Left lobe of liver (tissue), 2 donors: Measurements from ENCODE around the gene DDX23. TPM values are rescaled to one million over a fixed set of nuclear protein-coding genes. Genes with fewer than 3 reads are reported as not detected.
"Not testable (repeated sequence)": the region's sequence is repeated elsewhere in the genome, so short reads cannot be mapped to it uniquely, and the experiment has no call there.

Experiments used
- ATAC-seq: fragments of 200-7000 bp; cut with Tn5 transposase; one replicate; pipeline ENCODE4 v1.9.1; 2020; ENCODE audit warnings: mild to moderate bottlenecking, moderate library complexity
- DNase-seq: peaks from one replicate; pipeline ENCODE4 v3.0.0-alpha.2; 2020; ENCODE audit warnings: low spot score
- total RNA-seq: library from RNA; stranded (reverse); gene quantifications from one replicate; pipeline ENCODE4 v1.2.1, GENCODE V29; 2021
- donor health status: DM: no; HTN: no; CAD: no; lungs with moderate emphysema.
- donor health status: DM: no; HTN: yes; CAD: no.

Gene DDX23
- 33.3 TPM for total RNA-seq

- DNase-seq = peak; percentile 95
Measured at GRCh38 chr12:48851883-48852733, at the start of gene DDX23. TSS of gene DDX23 (minus strand) at chr12:48852163. CDS start at chr12:48845782, 6,381 bp downstream.

GRCh38 chr12:48901278-48901677 is 49.3 kb upstream of the DDX23 start:
- ATAC-seq (no peak), DNase-seq (no peak)

More at GRCh38 chr12:48851883-48852733, at the start of gene DDX23:
- peak; percentile 95 for ATAC-seq

GRCh38 chr12:48899651-48900050 is 47.7 kb upstream of the DDX23 start:
- DNase-seq = no peak

DNA sequence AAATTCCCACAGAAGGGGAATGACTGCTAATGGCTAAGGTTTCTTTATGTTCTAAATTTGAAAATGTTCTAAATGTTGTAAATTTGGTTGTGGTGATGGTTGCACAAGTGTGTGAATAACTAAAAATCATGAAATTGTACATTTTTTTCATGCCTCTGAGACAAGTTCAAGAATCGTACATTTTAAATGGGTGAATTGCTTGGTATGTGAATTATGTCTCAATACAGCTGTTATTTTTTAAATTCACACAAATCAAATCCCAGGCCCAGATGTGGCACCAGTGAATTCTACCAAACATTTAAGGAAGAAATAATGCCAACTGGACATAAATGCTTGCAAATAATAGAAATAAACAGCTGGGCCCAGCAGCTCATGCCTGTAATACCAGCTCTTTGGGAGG is 42.3 kb upstream of the DDX23 start:
- ATAC-seq (no peak), DNase-seq (no peak)

More at GRCh38 chr12:48899651-48900050, 47.7 kb upstream of the DDX23 start:
- no peak for ATAC-seq

DNA sequence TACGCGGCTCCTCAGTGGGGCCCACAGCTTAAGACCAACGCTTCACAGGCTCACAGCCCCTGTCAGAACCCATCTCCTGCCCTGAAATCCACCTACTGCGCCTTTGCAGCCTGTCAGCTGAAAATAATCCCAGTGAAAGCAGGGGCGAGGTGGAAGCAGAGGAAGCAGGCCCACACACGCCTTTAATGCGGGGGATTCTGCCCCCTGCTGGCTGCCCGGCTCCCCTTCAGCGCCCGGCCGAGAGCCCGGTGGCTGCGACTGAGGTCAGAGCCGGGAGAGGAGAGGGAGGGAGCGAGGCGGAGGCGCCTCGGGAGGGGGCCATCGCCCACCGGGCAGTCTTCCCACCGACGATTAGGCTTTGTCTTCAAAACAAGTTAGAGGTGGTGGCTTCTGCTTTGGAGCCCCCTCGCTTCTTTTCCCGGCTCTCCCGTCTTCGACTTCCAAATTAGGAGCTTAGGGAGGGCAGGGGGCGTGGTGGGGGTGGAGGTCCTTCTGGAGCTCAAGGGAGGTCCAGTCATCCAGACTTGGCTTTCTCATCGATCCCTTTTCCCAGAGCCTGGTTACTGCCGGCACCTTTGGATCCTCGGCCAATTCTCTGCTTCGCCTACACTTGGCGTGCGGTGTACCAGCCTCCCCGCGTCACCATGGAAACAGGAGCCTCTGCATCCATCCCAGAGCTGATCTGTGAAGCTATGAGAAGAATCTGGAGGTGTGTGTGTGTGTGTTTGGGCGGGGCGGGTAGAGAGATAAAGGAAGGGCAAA is 38.9 kb upstream of the DDX23 start:
- peak; percentile 84 for DNase-seq

DNA sequence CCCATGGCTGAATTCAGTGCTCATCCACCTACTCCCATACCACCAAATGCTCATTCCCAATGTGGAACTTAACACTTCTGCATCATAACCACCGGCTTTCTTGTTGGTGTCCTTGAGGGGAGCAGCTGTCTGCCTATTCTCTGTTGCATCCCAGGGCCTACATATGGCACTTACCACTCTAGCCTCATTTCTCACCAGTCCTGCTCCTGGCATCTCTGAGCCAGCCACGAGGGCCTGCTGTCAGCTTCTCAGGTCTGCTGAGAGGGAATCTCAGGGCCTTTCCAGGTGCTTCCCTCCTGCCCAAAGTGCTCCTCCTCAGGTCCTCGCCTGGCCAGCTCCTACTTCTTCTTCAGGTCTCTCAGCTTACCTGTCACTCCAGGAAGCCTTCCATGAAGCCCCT is 37.7 kb upstream of the DDX23 start:
- ATAC-seq (no peak), DNase-seq (no peak)

More for the DNA sequence above, 38.9 kb upstream of the DDX23 start:
- peak; percentile 99 for ATAC-seq

- DNase-seq (peak; percentile 78), ATAC-seq (peak; percentile 88)
Measured at GRCh38 chr12:48883305-48884161, 31.6 kb upstream of the DDX23 start.

GRCh38 chr12:48882972-48883304 is 31.0 kb upstream of the DDX23 start:
- DNase-seq = no peak
- peak; percentile 14 for ATAC-seq

DNA sequence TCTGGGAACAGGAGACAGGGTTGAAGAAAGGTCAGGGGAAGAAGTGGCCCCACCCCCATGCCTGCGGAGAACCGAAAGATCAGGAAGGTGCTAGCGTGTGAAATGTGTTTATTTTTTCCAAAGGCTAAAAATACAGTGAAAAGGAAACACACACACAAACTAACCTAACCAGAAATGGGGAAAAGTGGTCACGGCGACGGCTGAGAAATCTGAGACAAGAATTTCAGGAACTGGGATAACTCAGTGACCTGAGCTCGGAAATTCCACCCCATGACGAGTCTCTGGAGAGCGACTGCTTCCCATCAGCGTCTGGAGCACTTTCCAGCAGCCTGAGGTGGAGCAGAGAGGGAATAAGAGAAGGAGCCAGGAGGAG is 30.3 kb upstream of the DDX23 start:
- no peak for ATAC-seq
- no peak for DNase-seq

- DNase-seq (no peak), ATAC-seq (no peak)
Measured at GRCh38 chr12:48881686-48882314, 29.8 kb upstream of the DDX23 start.

DNA sequence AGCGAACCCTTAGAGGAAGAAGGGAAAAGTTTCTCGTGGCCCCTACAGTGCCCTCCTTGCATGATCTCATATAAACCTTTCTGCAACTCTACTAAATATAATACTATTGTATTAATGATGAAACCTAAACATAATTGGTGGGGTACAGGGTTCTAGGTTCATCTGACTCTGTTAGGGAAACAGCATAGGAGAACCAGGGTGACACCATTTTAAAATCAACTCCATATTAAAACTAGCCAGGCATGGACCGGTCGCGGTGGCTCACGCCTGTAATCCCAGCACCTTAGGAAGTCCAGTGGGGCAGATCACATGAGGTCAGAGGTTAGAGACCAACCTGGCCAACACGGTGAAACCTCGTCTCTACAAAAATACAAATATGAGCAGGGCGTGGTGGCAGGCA is 28.7 kb upstream of the DDX23 start:
- DNase-seq (no peak), ATAC-seq (no peak)

- ATAC-seq = peak; percentile 82
Measured at GRCh38 chr12:48878548-48878947, 26.6 kb upstream of the DDX23 start.

DNA sequence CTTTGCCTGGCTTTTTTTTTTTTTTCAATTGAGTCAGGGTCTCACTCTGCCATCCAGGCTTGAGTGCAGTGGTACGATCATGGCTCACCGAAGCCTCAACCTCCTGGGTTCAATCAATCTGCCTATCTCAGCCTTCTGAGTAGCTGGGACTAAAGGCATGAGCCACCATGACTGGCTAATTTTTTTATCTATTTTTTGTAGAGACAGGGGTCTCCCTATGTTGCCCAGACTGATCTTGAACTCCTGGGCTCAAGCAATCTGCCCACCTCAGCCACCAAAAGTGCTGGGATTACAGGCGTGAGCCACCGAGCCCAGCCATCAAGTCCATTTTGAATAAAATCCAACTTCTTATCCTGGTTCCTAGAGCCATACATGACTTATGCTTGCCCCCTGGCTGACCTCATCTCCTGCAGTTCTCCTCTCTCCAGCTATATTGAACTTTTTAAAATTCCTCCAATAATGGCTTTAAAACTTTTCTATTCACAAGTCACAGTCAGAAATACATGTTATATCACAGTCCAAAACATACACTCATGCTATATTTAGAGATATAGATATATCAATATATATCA is 24.1 kb upstream of the DDX23 start:
- ATAC-seq (no peak), DNase-seq (no peak)

More at GRCh38 chr12:48878548-48878947, 26.6 kb upstream of the DDX23 start:
- peak; percentile 79 for DNase-seq

GRCh38 chr12:48873534-48873933 is 21.6 kb upstream of the DDX23 start:
- ATAC-seq, DNase-seq: not testable (repeated sequence)

DNA sequence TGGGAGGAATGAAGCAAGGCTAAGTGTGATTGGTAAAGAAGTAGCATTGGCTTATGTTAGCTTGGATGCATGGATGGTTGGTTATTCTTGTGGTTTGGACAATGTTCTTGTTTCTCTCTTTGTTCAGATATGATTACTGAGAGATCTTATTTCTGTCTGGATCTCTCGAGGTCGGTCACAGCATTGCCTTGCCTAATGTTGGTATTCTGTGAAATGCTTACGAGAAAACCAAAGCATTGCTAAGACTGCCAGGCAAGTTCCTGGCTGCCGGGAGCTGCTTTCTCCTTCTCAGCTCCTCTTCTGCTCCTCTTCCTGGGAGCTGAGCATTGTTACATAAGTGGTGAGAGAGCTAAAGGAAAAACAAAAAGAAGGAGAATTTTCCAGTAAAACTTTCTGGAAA is 21.1 kb upstream of the DDX23 start:
- ATAC-seq (no peak), DNase-seq (no peak)

DNA sequence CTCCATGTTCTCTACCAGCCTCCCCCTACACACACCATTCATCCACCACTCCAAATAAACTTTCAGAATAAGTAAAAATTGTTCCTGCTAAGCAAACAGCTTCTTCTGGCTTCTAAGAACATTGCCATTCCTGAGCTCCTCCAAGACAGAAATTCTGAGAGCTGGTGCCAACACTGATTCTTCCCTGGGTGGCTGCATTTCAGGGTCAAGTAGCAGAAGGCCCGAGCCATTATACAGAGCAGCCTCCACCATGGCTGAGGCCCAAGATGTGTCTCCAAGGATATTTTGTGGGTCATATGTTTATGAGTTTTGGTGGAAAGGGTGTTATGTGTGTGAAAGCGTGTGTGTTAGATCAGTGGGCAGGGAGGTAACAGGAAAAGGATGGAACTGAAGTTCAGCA is 17.2 kb upstream of the DDX23 start:
- DNase-seq (no peak), ATAC-seq (no peak)

GRCh38 chr12:48868451-48868850 is 16.5 kb upstream of the DDX23 start:
- ATAC-seq = no peak
- no peak for DNase-seq

GRCh38 chr12:48866052-48866711 is 14.2 kb upstream of the DDX23 start:
- ATAC-seq = peak; percentile 23
- DNase-seq = no peak

DNA sequence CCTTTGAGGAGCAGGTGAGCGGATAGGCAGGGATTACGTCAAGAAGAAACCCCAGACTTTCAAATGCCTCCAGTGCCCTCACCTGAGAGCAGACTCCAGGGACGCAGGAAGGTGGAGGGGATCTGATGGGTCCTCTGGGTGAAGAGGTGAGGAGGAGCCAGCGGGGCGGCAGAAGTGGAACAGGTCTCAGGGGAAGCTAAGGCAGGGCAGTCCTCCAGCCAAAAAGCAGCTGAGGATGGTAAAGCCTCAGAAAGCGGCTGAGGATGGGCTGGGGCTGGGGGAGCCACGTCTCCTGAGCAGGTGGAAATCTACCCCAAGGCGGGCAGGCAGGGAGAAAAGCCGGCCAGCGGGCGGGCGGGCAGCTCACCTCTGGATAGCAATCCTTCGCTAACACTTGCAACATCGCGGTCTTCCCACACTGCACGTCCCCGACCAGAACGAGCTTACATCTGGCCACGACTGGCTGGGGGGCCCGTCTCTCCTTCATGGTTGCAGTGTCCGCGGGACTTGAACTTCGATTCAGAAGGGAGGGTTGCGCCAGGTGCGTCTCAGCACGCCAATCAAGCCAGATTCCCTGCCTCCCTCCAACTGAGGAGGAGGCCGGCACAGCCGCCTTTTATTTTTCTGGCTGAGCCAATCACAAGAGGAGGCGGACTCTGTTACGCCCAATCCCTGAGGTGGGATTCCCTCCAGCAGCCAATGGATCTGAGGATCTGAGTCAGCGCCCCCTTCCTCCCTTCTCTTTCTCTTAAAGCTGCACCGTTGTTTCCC is 13.5 kb upstream of the DDX23 start, which contains the start of gene RND1:
Gene RND1 (minus strand): TSS at position 590 of the 771 bp plus-strand sequence. CDS start 103 bp downstream, at position 487.
- DNase-seq = peak; percentile 95
- ATAC-seq = peak; percentile 79
